Adrenal gland (tissue), 12 donors: ENCODE measurements around the gene SLC7A6OS. TPM values are rescaled to one million over a fixed set of nuclear protein-coding genes. Genes with fewer than 3 reads are reported as not detected.

Experiments
- DNase-seq, 7 donors: peaks; one replicate each; pipeline ENCODE4 v3.0.0-alpha.2; 2019 to 2020
- H3K27ac ChIP-seq, 5 donors: fragments of 200-600 bp; sonication (generic) in 4 of 5; 1 replicate in 3 of 5; 2 replicates in 2 of 5; pipeline versions ENCODE4 v1.5.1 to v1.8.0; 2016 to 2020; ENCODE audit warnings: mild to moderate bottlenecking in 1 of 5
- H3K27me3 ChIP-seq: fragments of 200-600 bp; 2 replicates; pipeline ENCODE4 v1.8.0; 2021
- H3K36me3 ChIP-seq, 2 donors: fragments of 200-600 bp; replicated peaks in 1 of 2; 1 replicate in 1 of 2; 2 replicates in 1 of 2; pipeline versions ENCODE4 v1.5.1 to v1.8.0; 2018 to 2022
- H3K4me1 ChIP-seq, 2 donors: fragments of 200-600 bp; replicated peaks in 1 of 2; 1 replicate in 1 of 2; 2 replicates in 1 of 2; pipeline versions ENCODE4 v1.5.1 to v1.8.0; 2018 to 2021
- H3K4me3 ChIP-seq, 4 donors: fragments of 200-600 bp; sonication (generic) in 3 of 4; one replicate each; pipeline ENCODE4 v1.5.1; 2016 to 2018
- H3K9me3 ChIP-seq, 3 donors: fragments of 200-600 bp; sonication (generic) in 1 of 3; replicated peaks in 1 of 3; 1 replicate in 2 of 3; 2 replicates in 1 of 3; pipeline versions ENCODE4 v1.5.1 to v1.8.0; 2016 to 2021
- CTCF ChIP-seq, 6 experiments: fragments of 450-650 bp in 4 of 6; fragments of 200-600 bp in 2 of 6; sonication (generic) in 1 of 6; IDR thresholded peaks; 1 replicate in 5 of 6; 2 replicates in 1 of 6; pipeline versions ENCODE4 v1.5.1 to v1.8.0; 2016 to 2021; ENCODE audit warnings: antibody characterized with exemption in 6 of 6, mild to moderate bottlenecking in 2 of 6, moderate library complexity in 1 of 6
- POLR2A ChIP-seq, 2 donors: fragments of 450-650 bp; IDR thresholded peaks; one replicate each; pipeline ENCODE4 v1.6.1; 2017; ENCODE audit warnings: antibody characterized with exemption in 2 of 2, mild to moderate bottlenecking in 2 of 2, moderate library complexity in 1 of 2
- WGBS, 4 donors: extraction: QIAGEN DNeasy Blood & Tissue Kit in 2 of 4; methylation state at CpG; one replicate each; pipeline versions ENCODE4 v1.1.5 to v1.1.7; 2013 to 2017; 5-methylcytosine and 5-hydroxymethylcytosine counted together
- intact Hi-C, 2 donors: fragments of 100-400 bp; cut with DNase I; formaldehyde crosslinking; loops; one replicate each; pipeline versions ENCODE4 v1.14.1 to v1.15.0; 2022 to 2023
- polyA plus RNA-seq, 3 donors: library from polyadenylated mRNA; stranded (reverse); fragments of 200-250 nt in 2 of 3; fragments of 350-450 nt in 1 of 3; fragmentation: Illumina TruSeq in 1 of 3; extraction: RNeasy Lipid Tissue Mini Kit (QIAGEN cat#74804) in 1 of 3; gene quantifications; one replicate each; pipeline ENCODE4 v1.2.3, GENCODE V29; 2013 to 2014
- total RNA-seq, 9 donors: library from RNA; depleted of rRNA in 4 of 9; stranded (reverse); fragments of >200 nt in 4 of 9; fragments of 120-200 nt in 1 of 9; fragmentation: NEBNext Ultra II Directional in 1 of 9; extraction: Animal tissue kit (Norgen Biotek cat#: 25700) in 1 of 9; gene quantifications; one replicate each; pipeline versions ENCODE4 v1.1.0 to v1.2.4, GENCODE V29; 2013 to 2023
- donor health status: healthy with polysubstance abuse.
- donor health status: Bipolar disorder and iron deficiency.
- donor health status: DM: yes; HTN: yes; CAD: no.
- donor health status: DM: no; HTN: no; CAD: no.
- donor health status: DM: no; HTN: no; CAD: no.
- donor health status: DM: yes; HTN: yes; CAD: no.

Gene SLC7A6OS
- total and polyA plus RNA-seq, 12 donors = 5.7 to 18.6 (median 13.8) TPM

GRCh38 chr16:68347605-68348004, 36.9 kb upstream of the SLC7A6OS start:
- TF ChIP-seq CTCF (IDR thresholded peaks at IDR 0.05) = no peak
- TF ChIP-seq POLR2A (IDR thresholded peaks at IDR 0.05) = no peak
- intact Hi-C loops = no loop called here
- H3K4me3 ChIP-seq = no peak overlapping the region
- H3K9me3 ChIP-seq = no peaks in the 10 kb centered on the region
- DNase-seq = peak in 4 of 7 donors; percentile 48 to 63 (median 54)
- H3K36me3 ChIP-seq = peaks cover 0 to 42% of the 10 kb centered on the region in 2 donors
- H3K27ac ChIP-seq = peak overlapping the region in 1 of 5 donors; percentile 34
- peaks cover 9 to 11% of the 10 kb centered on the region in 2 donors for H3K4me1 ChIP-seq
- WGBS, 4 donors = 39 to 61% (median 52%) methylated on average over 4 of the region's 4 CpGs
- H3K27me3 ChIP-seq = no peaks in the 10 kb centered on the region

- Histone ChIP-seq H3K4me3 (no peak overlapping the region), H3K9me3 (no peaks in the 10 kb centered on the region), H3K27ac (peak overlapping the region in 1 of 5 donors; percentile 34), H3K36me3 (peaks cover 0 to 41% of the 10 kb centered on the region in 2 donors), H3K4me1 (peaks cover 9 to 11% of the 10 kb centered on the region in 2 donors), H3K27me3 (no peaks in the 10 kb centered on the region)
- intact Hi-C loops = no loop called here
- 76 to 84% (median 79%) methylated on average over 5 to 12 of the region's 12 CpGs for WGBS, 4 donors
- TF ChIP-seq CTCF (IDR thresholded peaks at IDR 0.05) = no peak
- no peak for TF ChIP-seq POLR2A (IDR thresholded peaks at IDR 0.05)
- DNase-seq = no peak
Observed at GRCh38 chr16:68346892-68347480, 36.2 kb upstream of the SLC7A6OS start.

- intact Hi-C loops = no loop called here
- H3K4me3 ChIP-seq = no peak overlapping the region
- H3K27me3 ChIP-seq = no peaks in the 10 kb centered on the region
- WGBS, 4 donors = 92 to 98% (median 97%) methylated on average over 14 to 16 of the region's 16 CpGs
- H3K4me1 ChIP-seq = peaks cover 9 to 11% of the 10 kb centered on the region in 2 donors
- H3K36me3 ChIP-seq = peaks cover 0 to 43% of the 10 kb centered on the region in 2 donors
- H3K9me3 ChIP-seq = no peaks in the 10 kb centered on the region
- H3K27ac ChIP-seq = no peak overlapping the region
- TF ChIP-seq CTCF (IDR thresholded peaks at IDR 0.05) = no peak
- TF ChIP-seq POLR2A (IDR thresholded peaks at IDR 0.05) = no peak
- DNase-seq = no peak
Observed at GRCh38 chr16:68345958-68346635, 35.4 kb upstream of the SLC7A6OS start.

GRCh38 chr16:68345351-68345810, 34.6 kb upstream of the SLC7A6OS start:
- intact Hi-C loops = no loop called here

More at GRCh38 chr16:68345351-68345810, 34.6 kb upstream of the SLC7A6OS start:
- Histone ChIP-seq H3K4me1 (peaks cover 9 to 11% of the 10 kb centered on the region in 2 donors), H3K4me3 (no peak overlapping the region), H3K9me3 (no peaks in the 10 kb centered on the region), H3K27ac (no peak overlapping the region), H3K36me3 (peaks cover 0 to 51% of the 10 kb centered on the region in 2 donors), H3K27me3 (no peaks in the 10 kb centered on the region)
- DNase-seq = no peak
- TF ChIP-seq CTCF (IDR thresholded peaks at IDR 0.05) = no peak
- TF ChIP-seq POLR2A (IDR thresholded peaks at IDR 0.05) = no peak
- 61 to 89% (median 78%) methylated on average over 5 to 11 of the region's 11 CpGs for WGBS, 4 donors
